HG02623 (cell line): ENCODE results near the gene GRIK3.
"Not testable (repeated sequence)": the region's sequence is repeated elsewhere in the genome, so short reads cannot be mapped to it uniquely, and the experiment has no call there.

Experiments used
- ATAC-seq: cut with Tn5 transposase; IDR thresholded peaks from one replicate; pipeline ENCODE4 v1.9.1; 2021; ENCODE audit warnings: moderate library complexity; ENCODE audit not compliant: unreplicated experiment

The GRIK3 gene

GRCh38 chr1:36771240-36771639 lies 263.1 kb downstream of the GRIK3 start:
- no peak for ATAC-seq

GRCh38 chr1:36769886-36770830 lies 264.2 kb downstream of the GRIK3 start:
- no peak for ATAC-seq

- ATAC-seq, result no peak
These were observed 265.7 kb downstream of the GRIK3 start for GRCh38 chr1:36768486-36769178.

GRCh38 chr1:36767429-36767828 lies 266.9 kb downstream of the GRIK3 start:
- ATAC-seq, result not testable (repeated sequence)

- no peak for ATAC-seq
These were observed 267.8 kb downstream of the GRIK3 start for GRCh38 chr1:36766481-36766880.

- no peak for ATAC-seq
These were observed 268.5 kb downstream of the GRIK3 start for GRCh38 chr1:36765785-36766300.

GRCh38 chr1:36764798-36765197 lies 269.5 kb downstream of the GRIK3 start:
- ATAC-seq, result no peak

- ATAC-seq, result no peak
These were observed 270.5 kb downstream of the GRIK3 start for GRCh38 chr1:36763771-36764170.

- ATAC-seq, result no peak
These were observed 272.1 kb downstream of the GRIK3 start for GRCh38 chr1:36762174-36762573.

- no peak for ATAC-seq
These were observed 273.2 kb downstream of the GRIK3 start for GRCh38 chr1:36761113-36761512.

- ATAC-seq, result no peak
These were observed 274.2 kb downstream of the GRIK3 start for GRCh38 chr1:36760081-36760480.

GRCh38 chr1:36759355-36759754 lies 275.0 kb downstream of the GRIK3 start:
- ATAC-seq, result no peak

GRCh38 chr1:36755303-36756230 lies 278.7 kb downstream of the GRIK3 start:
- no peak for ATAC-seq

GRCh38 chr1:36754366-36754765 lies 279.9 kb downstream of the GRIK3 start:
- no peak for ATAC-seq

- no peak for ATAC-seq
These were observed 280.9 kb downstream of the GRIK3 start for GRCh38 chr1:36753451-36753850.

GRCh38 chr1:36752891-36753361 lies 281.4 kb downstream of the GRIK3 start:
- ATAC-seq, result no peak

GRCh38 chr1:36752431-36752830 lies 281.9 kb downstream of the GRIK3 start:
- ATAC-seq, result no peak

GRCh38 chr1:36751525-36751924 lies 282.8 kb downstream of the GRIK3 start:
- ATAC-seq, result no peak

- no peak for ATAC-seq
These were observed 285.8 kb downstream of the GRIK3 start for GRCh38 chr1:36748466-36748865.
